GM13977 (cell line): ENCODE results near the gene MPHOSPH8.
"Not testable (repeated sequence)": the region's sequence is repeated elsewhere in the genome, so short reads cannot be mapped to it uniquely, and the experiment has no call there.

Experiments
- DNase-seq: peaks from one replicate; pipeline ENCODE4 v3.0.0; 2012; ENCODE audit warnings: low spot score
- in situ Hi-C: fragments of 300-500 bp; cut with MboI; formaldehyde crosslinking; loops from one replicate; pipeline ENCODE4 v1.12.0; 2022; ENCODE audit warnings: low sequenced_read_pairs, low pct_unique_long_range_greater_than_20kb, mixed read lengths, inconsistent platforms; ENCODE audit not compliant: unreplicated experiment
- TF ChIP-seq, protein P1 (sequence below): IDR thresholded peaks from 2 replicates; pipeline ENCODE4 v1.5.1; 2012; ENCODE audit warnings: mild to moderate bottlenecking, control low read depth; ENCODE audit not compliant: insufficient read depth; ENCODE audit errors: extremely low read depth, missing control alignments

The MPHOSPH8 gene

GRCh38 chr13:19674898-19675297, 41.4 kb downstream of the MPHOSPH8 start:
- TF ChIP-seq, protein P1, sequence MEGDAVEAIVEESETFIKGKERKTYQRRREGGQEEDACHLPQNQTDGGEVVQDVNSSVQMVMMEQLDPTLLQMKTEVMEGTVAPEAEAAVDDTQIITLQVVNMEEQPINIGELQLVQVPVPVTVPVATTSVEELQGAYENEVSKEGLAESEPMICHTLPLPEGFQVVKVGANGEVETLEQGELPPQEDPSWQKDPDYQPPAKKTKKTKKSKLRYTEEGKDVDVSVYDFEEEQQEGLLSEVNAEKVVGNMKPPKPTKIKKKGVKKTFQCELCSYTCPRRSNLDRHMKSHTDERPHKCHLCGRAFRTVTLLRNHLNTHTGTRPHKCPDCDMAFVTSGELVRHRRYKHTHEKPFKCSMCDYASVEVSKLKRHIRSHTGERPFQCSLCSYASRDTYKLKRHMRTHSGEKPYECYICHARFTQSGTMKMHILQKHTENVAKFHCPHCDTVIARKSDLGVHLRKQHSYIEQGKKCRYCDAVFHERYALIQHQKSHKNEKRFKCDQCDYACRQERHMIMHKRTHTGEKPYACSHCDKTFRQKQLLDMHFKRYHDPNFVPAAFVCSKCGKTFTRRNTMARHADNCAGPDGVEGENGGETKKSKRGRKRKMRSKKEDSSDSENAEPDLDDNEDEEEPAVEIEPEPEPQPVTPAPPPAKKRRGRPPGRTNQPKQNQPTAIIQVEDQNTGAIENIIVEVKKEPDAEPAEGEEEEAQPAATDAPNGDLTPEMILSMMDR, result no peak
- in situ Hi-C loops, result loop anchor here (25.0 kb wide), 1 partner anchor 88 kb away; no protein-coding TSS in a partner anchor
- DNase-seq, result no peak

GRCh38 chr13:19676168-19676567, 42.7 kb downstream of the MPHOSPH8 start:
- in situ Hi-C loops, result loop anchor here (25.0 kb wide), 1 partner anchor 89 kb away; no protein-coding TSS in a partner anchor
- TF ChIP-seq, protein P1, result no peak
- no peak for DNase-seq

- in situ Hi-C loops, result loop anchor here (25.0 kb wide), 1 partner anchor 93 kb away; no protein-coding TSS in a partner anchor
- no peak for DNase-seq
- TF ChIP-seq, protein P1, result no peak
These were observed 47.3 kb downstream of the MPHOSPH8 start for GRCh38 chr13:19680751-19681150.

- TF ChIP-seq, protein P1, result no peak
- DNase-seq, result no peak
- in situ Hi-C loops, result loop anchor here (25.0 kb wide), 1 partner anchor 94 kb away; no protein-coding TSS in a partner anchor
These were observed 48.1 kb downstream of the MPHOSPH8 start for GRCh38 chr13:19681517-19681916.

DNA sequence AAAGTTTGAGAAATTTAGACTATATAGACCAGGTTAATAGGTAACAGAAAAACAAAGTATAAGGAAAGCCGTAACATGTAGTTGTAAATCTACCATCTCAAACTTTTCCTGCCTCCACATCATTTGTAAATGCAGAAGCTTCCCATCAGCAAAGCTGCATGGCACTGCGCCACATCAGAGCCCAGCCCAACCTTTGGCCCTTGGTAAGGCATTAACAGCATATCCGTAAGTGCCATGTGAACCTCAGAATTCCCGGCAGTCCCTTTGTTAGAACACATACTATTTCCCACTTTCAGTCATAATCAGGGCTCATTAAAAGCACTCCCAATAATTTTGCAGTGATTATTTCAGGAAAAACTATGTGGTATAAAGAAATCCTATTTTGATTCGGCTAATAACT, 51.6 kb downstream of the MPHOSPH8 start:
- in situ Hi-C loops, result loop anchor here (25.0 kb wide), 1 partner anchor 98 kb away; no protein-coding TSS in a partner anchor
- no peak for DNase-seq
- TF ChIP-seq, protein P1, result no peak

- in situ Hi-C loops, result loop anchor here (25.0 kb wide), 1 partner anchor 98 kb away; no protein-coding TSS in a partner anchor
- TF ChIP-seq, protein P1, result no peak
These were observed 52.0 kb downstream of the MPHOSPH8 start for GRCh38 chr13:19685437-19685836.

GRCh38 chr13:19691447-19691846, 58.0 kb downstream of the MPHOSPH8 start:
- not testable (repeated sequence) for DNase-seq

More at GRCh38 chr13:19685437-19685836, 52.0 kb downstream of the MPHOSPH8 start:
- DNase-seq, result no peak

More at GRCh38 chr13:19691447-19691846, 58.0 kb downstream of the MPHOSPH8 start:
- in situ Hi-C loops, result loop anchor here (25.0 kb wide), 1 partner anchor 104 kb away; no protein-coding TSS in a partner anchor
